ENCODE results near the gene TBL1X. TPM values are rescaled to one million over a fixed set of nuclear protein-coding genes. Genes with fewer than 3 reads are reported as not detected.

The TBL1X gene
- total and polyA plus RNA-seq, 2 of the 8 experiments (the other 6 are each of a cell fraction or from before 2014, with no cell fraction given) = 13.3 to 25.6 TPM

DNA sequence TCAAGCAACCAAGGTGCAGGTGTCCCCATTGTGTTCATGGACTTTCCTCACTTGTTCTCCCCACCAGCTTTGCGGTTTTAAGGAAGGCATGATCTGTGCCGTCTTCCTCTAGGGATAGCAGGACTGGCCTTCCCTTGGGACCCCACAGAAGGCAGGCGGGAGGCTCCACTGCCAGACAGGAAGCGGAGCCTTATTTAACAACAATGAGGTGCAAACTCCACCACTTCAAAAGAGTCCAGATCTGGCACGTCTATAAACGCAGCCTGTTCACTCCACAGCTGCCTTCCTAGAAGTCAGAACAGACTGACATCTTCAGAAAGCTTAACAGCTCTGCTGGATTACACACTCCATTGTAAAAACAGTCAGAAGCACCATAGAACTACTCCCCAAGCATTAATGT lies 302.5 kb downstream of the TBL1X start:
- Histone ChIP-seq H2AFZ (ENCODE audit: low read length) (no peak overlapping the region), H3K14ac (ENCODE audit: insufficient read length) (no peak overlapping the region), H2BK120ac (replicated peaks; ENCODE audit: low read depth, low read length) (no peak overlapping the region), H3K4ac (replicated peaks; ENCODE audit: insufficient read length, low read depth, low read length) (no peak overlapping the region), H3K4me1 (replicated peaks in 1 of 4; ENCODE audit: control insufficient read depth in 3 of 4, insufficient read depth in 4 of 4, low read length in 3 of 4) (peaks cover 0 to 3% (median 0%) of the 10 kb centered on the region in 4 experiments; a peak in 1 of 7 replicates), H3K9me3 (ENCODE audit: insufficient read depth in 2 of 2, low read depth in 1 of 2, low read length in 1 of 2) (no peaks in the 10 kb centered on the region), H3K23me2 (ENCODE audit: low read depth, low read length) (0 out of 2 replicates have a peak, but pooled peaks cover under 1% of the 10 kb centered on the region), H3K79me1 (ENCODE audit: low read depth, low read length) (no peaks in the 10 kb centered on the region), H3K18ac (ENCODE audit: extremely low read depth, low read length) (no peak overlapping the region), H3K27ac (ENCODE audit: low read depth, low read length) (no peak overlapping the region), H4K91ac (replicated peaks; ENCODE audit: insufficient read length, low read length) (no peak overlapping the region), H4K8ac (ENCODE audit: extremely low read depth, insufficient read depth, low read length) (no peak overlapping the region), H2BK12ac (ENCODE audit: low read depth, low read length) (no peak overlapping the region), H3K23ac (ENCODE audit: insufficient read length) (no peak overlapping the region), H2AK5ac (ENCODE audit: low read depth, low read length) (no peak overlapping the region), H3K4me2 (ENCODE audit: insufficient read depth in 1 of 2, low read depth in 2 of 2, low read length in 2 of 2) (no peak overlapping the region), H3K79me2 (ENCODE audit: control insufficient read depth in 1 of 2, insufficient read depth in 2 of 2, low read length in 2 of 2) (peaks cover 0 to 9% of the 10 kb centered on the region in 2 experiments; a peak in 1 of 4 replicates), H4K5ac (ENCODE audit: insufficient read length, low read depth, low read length) (no peak overlapping the region), H4K20me1 (replicated peaks in 1 of 2; ENCODE audit: control insufficient read depth in 1 of 2, insufficient read depth in 2 of 2, low read length in 2 of 2) (no peaks in the 10 kb centered on the region), H3K56ac (replicated peaks; ENCODE audit: insufficient read length, low read depth, low read length) (no peak overlapping the region), H2BK15ac (ENCODE audit: low read length) (no peak overlapping the region), H3K4me3 (ENCODE audit: extremely low read depth in 1 of 4, insufficient read depth in 2 of 4, low read depth in 3 of 4, low read length in 4 of 4) (no peak overlapping the region), H2BK5ac (ENCODE audit: low read depth, low read length) (no peak overlapping the region), H3K27me3 (replicated peaks in 1 of 4; ENCODE audit: control insufficient read depth in 3 of 4, extremely low read depth in 1 of 4, insufficient read depth in 3 of 4, low read length in 3 of 4) (no peaks in the 10 kb centered on the region), H3K36me3 (ENCODE audit: control insufficient read depth in 2 of 4, insufficient read depth in 4 of 4, low read length in 3 of 4) (no peaks in the 10 kb centered on the region), H3K9ac (replicated peaks in 1 of 4; ENCODE audit: extremely low read depth in 1 of 4, low read depth in 3 of 4, low read length in 3 of 4) (no peak overlapping the region), H2BK20ac (ENCODE audit: low read length) (no peak overlapping the region)
- 90% methylated on average over 3 of the region's 6 CpGs; no CpG with 5 or more reads in 1 of the 2 experiments for WGBS, 2 experiments (ENCODE audit: extremely low coverage in 1 of 2, insufficient coverage in 1 of 2, insufficient read length in 1 of 2, insufficient replicate concordance in 2 of 2, low coverage in 1 of 2, low lambda C conversion rate in 2 of 2, missing lambda C conversion rate in 1 of 2)
- ChIA-PET CTCF (ENCODE audit: partially characterized antibody) (interaction anchor here (0.8 kb wide), 1 partner anchor 75 kb away, joined by 3 read pairs; no protein-coding TSS in a partner anchor), POLR2A (ENCODE audit: partially characterized antibody) (interaction anchor here (1.2 to 1.5 kb wide), 2 partner anchors 8 to 17 kb away, joined by 3 read pairs; no protein-coding TSS in a partner anchor)
- FAIRE-seq = no peak
- no peak for DNase-seq (ENCODE audit: low read depth in 1 of 2, low spot score in 2 of 2)
- TF ChIP-seq ASH2L (IDR thresholded peaks at IDR 0.05; ENCODE audit: low read length) (no peak), GABPA (IDR thresholded peaks at IDR 0.05; ENCODE audit: borderline replicate concordance, insufficient read depth, low read length) (no peak), CHD2 (IDR thresholded peaks at IDR 0.05; ENCODE audit: low read length) (no peak), TEAD4 (IDR thresholded peaks at IDR 0.05; ENCODE audit: low read depth, low read length) (no peak), KDM4A (IDR thresholded peaks at IDR 0.05; ENCODE audit: low read depth, low read length, severe bottlenecking) (no peak), POLR2AphosphoS5 (IDR thresholded peaks at IDR 0.05; ENCODE audit: low read depth, low read length) (no peak), NANOG (IDR thresholded peaks at IDR 0.05; ENCODE audit: insufficient read depth, low read depth, low read length, poor library complexity, severe bottlenecking) (no peak), POU5F1 (IDR thresholded peaks at IDR 0.05; ENCODE audit: low read depth, low read length) (no peak), BACH1 (IDR thresholded peaks at IDR 0.05; ENCODE audit: low read length) (no peak), RAD21 (IDR thresholded peaks at IDR 0.05 in 1 of 2, conservative IDR thresholded peaks at IDR 0.05 in 1 of 2; ENCODE audit: low read depth in 2 of 2, low read length in 2 of 2) (no peak)
- TF ChIP-seq, protein P1, sequence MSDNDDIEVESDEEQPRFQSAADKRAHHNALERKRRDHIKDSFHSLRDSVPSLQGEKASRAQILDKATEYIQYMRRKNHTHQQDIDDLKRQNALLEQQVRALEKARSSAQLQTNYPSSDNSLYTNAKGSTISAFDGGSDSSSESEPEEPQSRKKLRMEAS (IDR thresholded peaks at IDR 0.05) = no peak
- TF ChIP-seq, protein P2, sequence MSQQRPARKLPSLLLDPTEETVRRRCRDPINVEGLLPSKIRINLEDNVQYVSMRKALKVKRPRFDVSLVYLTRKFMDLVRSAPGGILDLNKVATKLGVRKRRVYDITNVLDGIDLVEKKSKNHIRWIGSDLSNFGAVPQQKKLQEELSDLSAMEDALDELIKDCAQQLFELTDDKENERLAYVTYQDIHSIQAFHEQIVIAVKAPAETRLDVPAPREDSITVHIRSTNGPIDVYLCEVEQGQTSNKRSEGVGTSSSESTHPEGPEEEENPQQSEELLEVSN (IDR thresholded peaks at IDR 0.05) = no peak

All from H1 (cell line).